ENCODE measurements around the gene PAXIP1. TPM values are rescaled to one million over a fixed set of nuclear protein-coding genes. Genes with fewer than 3 reads are reported as not detected.

The PAXIP1 gene
- total and polyA plus RNA-seq, 10 of the 15 experiments (the other 5 are each of a cell fraction or from before 2014, with no cell fraction given) = 7.3 to 27.2 (median 18.1) TPM

DNA sequence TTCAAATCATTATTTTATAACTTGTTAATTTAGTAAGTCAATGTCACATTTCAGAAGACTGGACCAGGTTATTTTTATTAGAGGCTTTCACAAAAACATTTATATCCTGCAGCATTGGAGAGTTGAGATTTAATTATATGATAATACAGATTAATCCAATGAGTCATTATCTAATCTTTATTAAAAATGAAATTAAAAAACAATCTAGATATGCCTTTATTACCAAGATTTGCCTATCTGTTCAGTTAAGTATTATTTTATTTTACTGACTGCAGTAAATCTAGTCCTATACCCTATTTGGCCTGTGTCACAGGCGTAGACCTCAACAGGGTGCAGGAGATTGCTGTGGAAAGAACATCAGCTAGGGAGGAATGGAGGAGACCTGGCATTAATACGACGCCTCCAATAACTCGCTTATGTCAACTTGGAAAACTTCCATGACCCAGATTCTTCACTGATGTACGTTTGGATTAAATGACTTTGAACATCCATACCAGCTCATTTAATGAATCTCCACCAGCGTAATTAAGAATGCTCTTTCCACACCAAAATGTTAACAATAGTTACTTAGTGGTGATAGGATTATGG, 18.2 kb downstream of the PAXIP1 start (continued):
- no peak for TF ChIP-seq JUND (IDR thresholded peaks at IDR 0.05; ENCODE audit: low read depth, low read length)
- no peak for TF ChIP-seq CEBPB (IDR thresholded peaks at IDR 0.05; ENCODE audit: borderline replicate concordance in 1 of 2, low read depth in 2 of 2, low read length in 2 of 2)
- no peak for TF ChIP-seq POLR2A (IDR thresholded peaks at IDR 0.05; ENCODE audit: low read depth, low read length)
- no peak for TF ChIP-seq NFXL1 (IDR thresholded peaks at IDR 0.05; ENCODE audit: borderline replicate concordance)
- no peak for TF ChIP-seq NR2F1 (conservative IDR thresholded peaks at IDR 0.05)
- TF ChIP-seq BACH1 (IDR thresholded peaks at IDR 0.05; ENCODE audit: borderline replicate concordance) = no peak
- no peak for TF ChIP-seq BHLHE40 (IDR thresholded peaks at IDR 0.05; ENCODE audit: borderline replicate concordance in 1 of 2, low read depth in 2 of 2, low read length in 1 of 2)
- no peak for TF ChIP-seq BRCA1 (IDR thresholded peaks at IDR 0.05; ENCODE audit: low read depth, low read length)
- TF ChIP-seq MYB (IDR thresholded peaks at IDR 0.05; ENCODE audit: borderline replicate concordance, low read depth, low read length) = no peak
- TF ChIP-seq, protein P1, sequence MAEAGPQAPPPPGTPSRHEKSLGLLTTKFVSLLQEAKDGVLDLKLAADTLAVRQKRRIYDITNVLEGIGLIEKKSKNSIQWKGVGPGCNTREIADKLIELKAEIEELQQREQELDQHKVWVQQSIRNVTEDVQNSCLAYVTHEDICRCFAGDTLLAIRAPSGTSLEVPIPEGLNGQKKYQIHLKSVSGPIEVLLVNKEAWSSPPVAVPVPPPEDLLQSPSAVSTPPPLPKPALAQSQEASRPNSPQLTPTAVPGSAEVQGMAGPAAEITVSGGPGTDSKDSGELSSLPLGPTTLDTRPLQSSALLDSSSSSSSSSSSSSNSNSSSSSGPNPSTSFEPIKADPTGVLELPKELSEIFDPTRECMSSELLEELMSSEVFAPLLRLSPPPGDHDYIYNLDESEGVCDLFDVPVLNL (IDR thresholded peaks at IDR 0.05; ENCODE audit: low read depth, low read length) = no peak
- TF ChIP-seq CBX5 (IDR thresholded peaks at IDR 0.05; ENCODE audit: low read depth) = no peak
- TF ChIP-seq ESRRA (IDR thresholded peaks at IDR 0.05; ENCODE audit: low read length) = no peak

DNA sequence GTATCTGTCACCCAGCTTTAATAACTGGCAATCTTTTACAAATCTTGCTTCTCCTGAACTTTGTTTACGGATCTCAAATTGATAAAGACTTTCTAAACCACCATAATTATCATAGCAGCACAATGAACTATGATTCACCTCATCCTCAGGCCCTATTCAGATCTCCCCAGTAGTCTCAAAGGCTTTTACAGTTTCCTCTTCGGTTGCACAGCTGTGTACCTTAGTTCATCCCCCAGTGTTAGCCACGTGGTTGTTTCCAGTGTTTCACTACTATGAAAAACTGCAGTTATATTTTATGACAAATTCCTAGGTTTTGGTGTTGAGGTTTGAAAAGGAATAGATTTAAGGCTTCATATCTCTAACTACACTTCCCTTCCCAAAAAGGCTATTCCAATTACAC, 24.9 kb downstream of the PAXIP1 start:
- no peak overlapping the region for H3K4me3 ChIP-seq
- RAD21 ChIA-PET (ENCODE audit: unreplicated experiment) = no interaction called here
- H3K27me3 ChIP-seq (replicated peaks in 1 of 2; ENCODE audit: control insufficient read depth in 2 of 2, insufficient read depth in 2 of 2, low read length in 1 of 2) = no peaks in the 10 kb centered on the region
- no peak overlapping the region for H3K27ac ChIP-seq (ENCODE audit: control insufficient read depth, insufficient read depth)
- no TSS peak for BruUV-seq (replicated peaks)
- H3K4me2 ChIP-seq (ENCODE audit: control insufficient read depth, insufficient read depth) = no peak overlapping the region
- no peak overlapping the region for H3K9ac ChIP-seq (ENCODE audit: control insufficient read depth, insufficient read depth, low read length)
- no peaks in the 10 kb centered on the region for H3K4me1 ChIP-seq (ENCODE audit: control insufficient read depth, insufficient read depth, low read length)
- SMC1A ChIA-PET (ENCODE audit: uncharacterized antibody, unreplicated experiment) = interaction anchor here (1.1 kb wide), 1 partner anchor 8 kb away, joined by 3 read pairs; no protein-coding TSS in a partner anchor
- no peak overlapping the region for H2AFZ ChIP-seq (ENCODE audit: control insufficient read depth, low read depth, low read length)
- intact Hi-C loops (cut with micrococcal nuclease; ENCODE audit: unreplicated experiment) (no loop called here), in situ Hi-C loops (cut with MboI) (no loop called here)
- no peaks in the 10 kb centered on the region for H3K79me2 ChIP-seq (ENCODE audit: control insufficient read depth, insufficient read depth, low read length)
- no peaks in the 10 kb centered on the region for H4K20me1 ChIP-seq (ENCODE audit: control insufficient read depth, insufficient read depth)
- POLR2A ChIA-PET = no interaction called here
- H3K36me3 ChIP-seq (ENCODE audit: control insufficient read depth in 2 of 2, insufficient read depth in 2 of 2, low read length in 1 of 2) = peaks cover 5 to 18% of the 10 kb centered on the region in 2 experiments; a peak in 3 of 4 replicates
- ATAC-seq (no peak), DNase-seq (ENCODE audit: low read depth, low spot score) (no peak), FAIRE-seq (no peak)
- no peaks in the 10 kb centered on the region for H3K9me3 ChIP-seq (replicated peaks; ENCODE audit: control insufficient read depth, insufficient read depth, low read length)
- WGBS (ENCODE audit: insufficient coverage, insufficient replicate concordance, low lambda C conversion rate, missing lambda C conversion rate) = 99% methylated on average over 3 of the region's 3 CpGs
- CTCF ChIA-PET = interaction anchor here (0.8 to 2.7 kb wide), 5 partner anchors 13 to 367 kb away, joined by 3 to 7 read pairs (median 3); no protein-coding TSS in a partner anchor
- TF ChIP-seq, protein P2, sequence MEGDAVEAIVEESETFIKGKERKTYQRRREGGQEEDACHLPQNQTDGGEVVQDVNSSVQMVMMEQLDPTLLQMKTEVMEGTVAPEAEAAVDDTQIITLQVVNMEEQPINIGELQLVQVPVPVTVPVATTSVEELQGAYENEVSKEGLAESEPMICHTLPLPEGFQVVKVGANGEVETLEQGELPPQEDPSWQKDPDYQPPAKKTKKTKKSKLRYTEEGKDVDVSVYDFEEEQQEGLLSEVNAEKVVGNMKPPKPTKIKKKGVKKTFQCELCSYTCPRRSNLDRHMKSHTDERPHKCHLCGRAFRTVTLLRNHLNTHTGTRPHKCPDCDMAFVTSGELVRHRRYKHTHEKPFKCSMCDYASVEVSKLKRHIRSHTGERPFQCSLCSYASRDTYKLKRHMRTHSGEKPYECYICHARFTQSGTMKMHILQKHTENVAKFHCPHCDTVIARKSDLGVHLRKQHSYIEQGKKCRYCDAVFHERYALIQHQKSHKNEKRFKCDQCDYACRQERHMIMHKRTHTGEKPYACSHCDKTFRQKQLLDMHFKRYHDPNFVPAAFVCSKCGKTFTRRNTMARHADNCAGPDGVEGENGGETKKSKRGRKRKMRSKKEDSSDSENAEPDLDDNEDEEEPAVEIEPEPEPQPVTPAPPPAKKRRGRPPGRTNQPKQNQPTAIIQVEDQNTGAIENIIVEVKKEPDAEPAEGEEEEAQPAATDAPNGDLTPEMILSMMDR (IDR thresholded peaks at IDR 0.05 in 2 of 3, conservative IDR thresholded peaks at IDR 0.05 in 1 of 3; ENCODE audit: control insufficient read depth in 2 of 3, extremely low read depth in 1 of 3, insufficient read depth in 1 of 3, low read depth in 3 of 3, low read length in 3 of 3) = no peak
- TF ChIP-seq, protein P3, sequence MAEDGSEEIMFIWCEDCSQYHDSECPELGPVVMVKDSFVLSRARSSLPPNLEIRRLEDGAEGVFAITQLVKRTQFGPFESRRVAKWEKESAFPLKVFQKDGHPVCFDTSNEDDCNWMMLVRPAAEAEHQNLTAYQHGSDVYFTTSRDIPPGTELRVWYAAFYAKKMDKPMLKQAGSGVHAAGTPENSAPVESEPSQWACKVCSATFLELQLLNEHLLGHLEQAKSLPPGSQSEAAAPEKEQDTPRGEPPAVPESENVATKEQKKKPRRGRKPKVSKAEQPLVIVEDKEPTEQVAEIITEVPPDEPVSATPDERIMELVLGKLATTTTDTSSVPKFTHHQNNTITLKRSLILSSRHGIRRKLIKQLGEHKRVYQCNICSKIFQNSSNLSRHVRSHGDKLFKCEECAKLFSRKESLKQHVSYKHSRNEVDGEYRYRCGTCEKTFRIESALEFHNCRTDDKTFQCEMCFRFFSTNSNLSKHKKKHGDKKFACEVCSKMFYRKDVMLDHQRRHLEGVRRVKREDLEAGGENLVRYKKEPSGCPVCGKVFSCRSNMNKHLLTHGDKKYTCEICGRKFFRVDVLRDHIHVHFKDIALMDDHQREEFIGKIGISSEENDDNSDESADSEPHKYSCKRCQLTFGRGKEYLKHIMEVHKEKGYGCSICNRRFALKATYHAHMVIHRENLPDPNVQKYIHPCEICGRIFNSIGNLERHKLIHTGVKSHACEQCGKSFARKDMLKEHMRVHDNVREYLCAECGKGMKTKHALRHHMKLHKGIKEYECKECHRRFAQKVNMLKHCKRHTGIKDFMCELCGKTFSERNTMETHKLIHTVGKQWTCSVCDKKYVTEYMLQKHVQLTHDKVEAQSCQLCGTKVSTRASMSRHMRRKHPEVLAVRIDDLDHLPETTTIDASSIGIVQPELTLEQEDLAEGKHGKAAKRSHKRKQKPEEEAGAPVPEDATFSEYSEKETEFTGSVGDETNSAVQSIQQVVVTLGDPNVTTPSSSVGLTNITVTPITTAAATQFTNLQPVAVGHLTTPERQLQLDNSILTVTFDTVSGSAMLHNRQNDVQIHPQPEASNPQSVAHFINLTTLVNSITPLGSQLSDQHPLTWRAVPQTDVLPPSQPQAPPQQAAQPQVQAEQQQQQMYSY (CRISPR knock-in tag; IDR thresholded peaks at IDR 0.05) = no peak
- no peak for TF ChIP-seq FOS (IDR thresholded peaks at IDR 0.05; ENCODE audit: borderline replicate concordance, extremely low read depth, insufficient read length)
- no peak for TF ChIP-seq SMAD1 (IDR thresholded peaks at IDR 0.05; ENCODE audit: low read depth, partially characterized antibody)

Measured in GM12878 (cell line).